SJCRH30 (cell line): Measurements from ENCODE around the gene MX1. TPM values are rescaled to one million over a fixed set of nuclear protein-coding genes. Genes with fewer than 3 reads are reported as not detected.

Experiments
- DNase-seq, 2 experiments: peaks; one replicate each; pipeline ENCODE4 v3.0.0-alpha.2; 2015 to 2020
- H3K27ac ChIP-seq: fragments of 250-450 bp; sonication (Bioruptor Pico); 2 replicates; pipeline ENCODE4 v1.5.1; 2020; ENCODE audit warnings: mild to moderate bottlenecking, moderate library complexity
- H3K27me3 ChIP-seq: fragments of 250-450 bp; sonication (Bioruptor Pico); 2 replicates; pipeline ENCODE4 v1.5.1; 2020; ENCODE audit warnings: mild to moderate bottlenecking, moderate library complexity
- H3K36me3 ChIP-seq: fragments of 250-450 bp; sonication (Bioruptor Pico); 2 replicates; pipeline ENCODE4 v1.5.1; 2020; ENCODE audit warnings: mild to moderate bottlenecking, moderate library complexity
- H3K4me1 ChIP-seq: fragments of 250-450 bp; sonication (Bioruptor Pico); 2 replicates; pipeline ENCODE4 v1.5.1; 2020; ENCODE audit warnings: mild to moderate bottlenecking, moderate library complexity
- H3K4me3 ChIP-seq: fragments of 250-450 bp; sonication (Bioruptor Pico); 2 replicates; pipeline ENCODE4 v1.5.1; 2020; ENCODE audit warnings: mild to moderate bottlenecking, moderate library complexity
- H3K9me3 ChIP-seq: fragments of 250-450 bp; sonication (Bioruptor Pico); replicated peaks from 2 replicates; pipeline ENCODE4 v1.5.1; 2020; ENCODE audit warnings: mild to moderate bottlenecking, moderate library complexity
- total RNA-seq: library from RNA; depleted of rRNA; stranded (reverse); fragments of >200 nt; shearing (Covaris generic); gene quantifications from 2 replicates; pipeline ENCODE4 v1.2.3, GENCODE V29; 2014

Gene MX1
- total RNA-seq, 1 experiment from 2014 or later = not detected

DNA sequence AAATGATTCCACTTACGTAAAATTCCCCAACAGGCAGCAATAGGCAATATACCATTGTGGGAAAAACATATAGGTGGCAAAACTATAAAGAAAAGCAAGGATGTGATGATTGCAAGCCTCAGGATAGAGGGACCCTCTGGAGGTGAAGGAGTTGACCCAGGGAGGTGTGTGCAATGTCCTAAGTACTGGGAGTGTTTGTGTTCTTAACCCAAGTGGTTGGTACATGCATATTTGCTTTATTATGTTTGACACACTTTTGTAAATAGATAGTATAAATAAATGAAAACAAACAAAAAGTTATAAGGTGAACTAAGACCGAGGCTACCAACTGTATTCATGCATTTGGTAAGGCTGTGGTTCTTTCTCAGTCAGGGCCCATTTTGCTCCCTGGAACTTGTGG is 7.5 kb downstream of the MX1 start:
- H3K4me3 ChIP-seq = no peak overlapping the region
- no peak for DNase-seq
- no peaks in the 10 kb centered on the region for H3K9me3 ChIP-seq
- H3K27ac ChIP-seq = no peak overlapping the region
- peaks cover 4% of the 10 kb centered on the region; the same call in 1 of the 2 replicates for H3K27me3 ChIP-seq
- H3K36me3 ChIP-seq = no peaks in the 10 kb centered on the region
- no peaks in the 10 kb centered on the region for H3K4me1 ChIP-seq

GRCh38 chr21:41435706-41436105 is 9.7 kb downstream of the MX1 start:
- no peak for DNase-seq
- Histone ChIP-seq H3K9me3 (no peaks in the 10 kb centered on the region), H3K4me1 (no peaks in the 10 kb centered on the region), H3K27ac (no peak overlapping the region), H3K4me3 (no peak overlapping the region), H3K36me3 (no peaks in the 10 kb centered on the region), H3K27me3 (peaks cover 4% of the 10 kb centered on the region; the same call in 1 of the 2 replicates)

DNA sequence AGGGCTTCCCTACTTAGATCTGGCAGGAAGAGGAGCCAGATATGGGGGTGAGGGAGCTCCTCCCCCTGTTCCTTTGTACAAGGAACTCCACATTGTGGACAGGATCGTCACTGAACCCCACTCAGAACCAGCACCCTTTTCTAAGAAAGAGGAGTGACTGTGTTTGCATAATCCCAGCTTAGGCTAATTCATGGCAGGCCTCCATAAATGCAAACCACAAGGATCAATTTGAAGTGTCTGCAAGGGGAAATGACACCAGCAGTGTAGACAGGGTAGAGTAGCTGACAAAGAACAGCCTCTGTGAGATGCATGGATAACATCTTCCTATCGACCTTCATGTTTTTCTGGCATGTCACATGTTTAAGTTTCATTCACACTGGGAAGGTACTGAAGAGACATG is 11.7 kb downstream of the MX1 start:
- H3K27me3 ChIP-seq = peaks cover 4% of the 10 kb centered on the region; the same call in 1 of the 2 replicates
- no peaks in the 10 kb centered on the region for H3K9me3 ChIP-seq
- no peaks in the 10 kb centered on the region for H3K36me3 ChIP-seq
- no peaks in the 10 kb centered on the region for H3K4me1 ChIP-seq
- no peak overlapping the region for H3K27ac ChIP-seq
- DNase-seq = no peak
- no peak overlapping the region for H3K4me3 ChIP-seq

- DNase-seq = no peak
- no peaks in the 10 kb centered on the region for H3K9me3 ChIP-seq
- no peak overlapping the region for H3K4me3 ChIP-seq
- no peaks in the 10 kb centered on the region for H3K4me1 ChIP-seq
- no peaks in the 10 kb centered on the region for H3K36me3 ChIP-seq
- peaks cover 4% of the 10 kb centered on the region; the same call in 1 of the 2 replicates for H3K27me3 ChIP-seq
- no peak overlapping the region for H3K27ac ChIP-seq
Observed at GRCh38 chr21:41438425-41439113, 12.5 kb downstream of the MX1 start.

DNA sequence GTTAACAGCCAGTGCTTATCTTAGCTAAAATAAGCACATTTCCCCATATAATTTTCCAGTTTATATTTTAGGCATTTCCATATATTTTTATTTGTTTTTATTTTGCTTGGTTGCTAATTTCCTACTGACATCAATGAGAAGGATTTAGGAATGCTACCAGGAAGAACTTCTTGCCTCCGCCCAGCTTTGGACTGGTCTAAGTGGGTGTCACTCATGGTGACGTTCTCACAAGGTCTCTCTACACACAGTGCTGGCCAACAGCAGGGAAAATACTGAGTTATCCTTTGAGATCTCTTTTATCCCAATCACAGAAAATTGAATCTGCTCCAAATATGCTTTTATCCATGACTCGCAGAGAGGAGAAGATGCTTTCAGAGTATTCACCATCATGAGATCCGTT is 13.2 kb downstream of the MX1 start:
- peaks cover 4% of the 10 kb centered on the region; the same call in 1 of the 2 replicates for H3K27me3 ChIP-seq
- H3K36me3 ChIP-seq = no peaks in the 10 kb centered on the region
- no peaks in the 10 kb centered on the region for H3K9me3 ChIP-seq
- H3K27ac ChIP-seq = no peak overlapping the region
- no peak overlapping the region for H3K4me3 ChIP-seq
- DNase-seq = no peak
- H3K4me1 ChIP-seq = no peaks in the 10 kb centered on the region

- Histone ChIP-seq H3K27me3 (peaks cover 4% of the 10 kb centered on the region; the same call in 1 of the 2 replicates), H3K36me3 (no peaks in the 10 kb centered on the region), H3K9me3 (no peaks in the 10 kb centered on the region), H3K4me1 (0 out of 2 replicates have a peak, but pooled peaks cover 3% of the 10 kb centered on the region), H3K4me3 (no peak overlapping the region), H3K27ac (no peak overlapping the region)
- no peak for DNase-seq
Observed at GRCh38 chr21:41441546-41441945, 15.5 kb downstream of the MX1 start.

DNA sequence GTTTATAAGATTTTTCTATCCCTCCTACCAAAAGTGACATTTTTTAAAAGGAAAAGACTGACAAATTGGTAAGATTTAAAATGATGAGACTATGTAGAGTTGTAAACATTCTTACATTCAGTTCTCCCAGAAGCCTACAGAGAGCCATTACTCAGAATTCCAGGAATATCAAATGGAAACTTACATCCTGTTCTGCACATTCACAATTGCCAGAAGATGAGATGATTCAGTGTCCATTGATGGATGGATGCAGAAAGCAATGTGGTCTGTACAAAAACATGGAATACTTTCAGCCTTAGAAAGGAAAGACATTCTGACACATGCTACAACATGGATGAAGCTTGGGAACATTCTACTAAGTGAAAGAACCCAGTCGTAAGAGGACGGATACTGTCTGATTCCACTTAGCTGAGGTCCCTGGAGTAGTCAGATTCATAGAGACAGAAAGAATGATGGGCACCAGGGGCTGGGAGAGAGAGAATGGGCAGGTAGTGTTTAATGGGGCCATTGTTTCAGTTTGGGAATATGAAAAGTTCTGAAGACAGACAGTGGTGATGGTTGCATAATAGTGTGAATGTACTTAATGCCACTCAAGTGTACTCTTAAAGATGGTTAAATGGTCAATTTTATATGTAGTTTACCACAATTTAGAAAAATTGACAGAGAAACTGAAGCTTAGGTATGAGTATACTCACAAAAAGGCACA is 16.6 kb downstream of the MX1 start:
- Histone ChIP-seq H3K27ac (no peak overlapping the region), H3K36me3 (no peaks in the 10 kb centered on the region), H3K27me3 (peaks cover 4% of the 10 kb centered on the region; the same call in 1 of the 2 replicates), H3K9me3 (no peaks in the 10 kb centered on the region), H3K4me3 (no peak overlapping the region), H3K4me1 (0 out of 2 replicates have a peak, but pooled peaks cover 6% of the 10 kb centered on the region)
- no peak for DNase-seq

- Histone ChIP-seq H3K36me3 (no peaks in the 10 kb centered on the region), H3K27me3 (no peaks in the 10 kb centered on the region), H3K27ac (no peak overlapping the region), H3K9me3 (no peaks in the 10 kb centered on the region), H3K4me3 (no peak overlapping the region), H3K4me1 (0 out of 2 replicates have a peak, but pooled peaks cover 6% of the 10 kb centered on the region)
- no peak for DNase-seq
Observed at GRCh38 chr21:41443562-41443961, 17.5 kb downstream of the MX1 start.

DNA sequence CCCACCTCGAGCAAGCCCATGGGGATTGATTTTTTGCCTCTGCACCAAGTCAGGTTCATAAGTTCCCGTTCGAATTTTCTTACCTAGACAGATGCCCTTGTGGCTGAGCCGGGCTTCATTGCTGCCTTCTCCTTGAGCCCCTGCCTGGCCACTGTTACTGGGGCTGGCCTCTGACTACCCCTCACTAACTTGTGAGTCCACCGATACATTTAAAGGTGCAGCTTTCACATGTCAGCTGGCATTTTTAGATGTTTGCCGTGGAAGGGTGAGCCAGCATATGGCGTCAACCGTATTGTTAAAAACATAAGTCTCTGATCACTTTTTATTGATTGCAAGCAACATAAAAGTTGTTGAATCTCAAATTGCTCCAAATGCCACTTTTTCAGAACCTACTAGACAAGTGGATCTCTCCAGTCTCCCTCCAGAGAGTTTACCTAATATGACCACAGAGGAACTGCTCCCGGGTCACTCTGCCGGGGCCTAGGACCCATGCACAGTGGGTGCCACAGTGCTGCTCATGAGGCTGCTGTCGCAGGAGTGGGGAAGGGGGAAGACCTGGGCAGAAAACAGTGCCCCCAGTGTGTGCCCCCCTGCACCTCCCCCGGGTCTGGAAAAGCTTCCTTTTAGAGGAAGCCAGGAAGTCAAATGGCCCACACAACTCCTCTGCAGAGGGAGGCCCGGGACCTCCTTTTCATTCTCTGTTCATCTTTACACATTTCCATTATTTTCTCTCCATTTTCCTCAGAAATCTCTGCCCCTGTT is 18.8 kb downstream of the MX1 start:
- Histone ChIP-seq H3K4me3 (no peak overlapping the region), H3K27me3 (no peaks in the 10 kb centered on the region), H3K9me3 (no peaks in the 10 kb centered on the region), H3K36me3 (no peaks in the 10 kb centered on the region), H3K4me1 (0 out of 2 replicates have a peak, but pooled peaks cover 6% of the 10 kb centered on the region), H3K27ac (no peak overlapping the region)
- no peak for DNase-seq

DNA sequence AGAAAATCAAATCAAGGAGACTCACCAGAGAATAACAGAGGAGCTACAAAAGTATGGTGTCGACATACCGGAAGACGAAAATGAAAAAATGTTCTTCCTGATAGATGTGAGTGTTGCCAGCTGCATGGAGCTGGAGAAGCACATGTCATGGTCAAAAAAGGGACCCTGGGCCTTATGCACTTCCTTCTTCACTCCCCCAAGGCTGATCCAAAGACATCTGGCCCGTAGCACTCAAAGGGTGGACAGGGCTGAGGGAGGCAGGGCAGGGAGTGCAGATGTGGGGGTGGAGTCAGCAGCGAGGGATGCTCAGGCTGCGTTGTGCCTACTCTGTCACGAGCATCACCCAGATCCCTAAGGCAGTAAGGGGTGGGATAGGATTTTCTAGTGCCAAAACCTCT is 19.4 kb downstream of the MX1 start:
- no peak overlapping the region for H3K27ac ChIP-seq
- H3K9me3 ChIP-seq = no peaks in the 10 kb centered on the region
- no peak overlapping the region for H3K4me3 ChIP-seq
- no peaks in the 10 kb centered on the region for H3K36me3 ChIP-seq
- H3K27me3 ChIP-seq = no peaks in the 10 kb centered on the region
- no peak for DNase-seq
- 0 out of 2 replicates have a peak, but pooled peaks cover 6% of the 10 kb centered on the region for H3K4me1 ChIP-seq

GRCh38 chr21:41446586-41446985 is 20.5 kb downstream of the MX1 start:
- Histone ChIP-seq H3K9me3 (no peaks in the 10 kb centered on the region), H3K27me3 (no peaks in the 10 kb centered on the region), H3K27ac (no peak overlapping the region), H3K36me3 (no peaks in the 10 kb centered on the region), H3K4me3 (no peak overlapping the region), H3K4me1 (0 out of 2 replicates have a peak, but pooled peaks cover 6% of the 10 kb centered on the region)
- DNase-seq = peak; percentile 7 to 23

GRCh38 chr21:41447356-41447755 is 21.3 kb downstream of the MX1 start:
- H3K27ac ChIP-seq = no peak overlapping the region
- H3K9me3 ChIP-seq = no peaks in the 10 kb centered on the region
- H3K4me1 ChIP-seq = 0 out of 2 replicates have a peak, but pooled peaks cover 6% of the 10 kb centered on the region
- no peak overlapping the region for H3K4me3 ChIP-seq
- H3K27me3 ChIP-seq = no peaks in the 10 kb centered on the region
- no peak for DNase-seq
- no peaks in the 10 kb centered on the region for H3K36me3 ChIP-seq

- Histone ChIP-seq H3K4me1 (0 out of 2 replicates have a peak, but pooled peaks cover 6% of the 10 kb centered on the region), H3K9me3 (no peaks in the 10 kb centered on the region), H3K27me3 (no peaks in the 10 kb centered on the region), H3K4me3 (no peak overlapping the region), H3K36me3 (no peaks in the 10 kb centered on the region), H3K27ac (no peak overlapping the region)
- DNase-seq = no peak
Observed at GRCh38 chr21:41449613-41450012, 23.6 kb downstream of the MX1 start.

DNA sequence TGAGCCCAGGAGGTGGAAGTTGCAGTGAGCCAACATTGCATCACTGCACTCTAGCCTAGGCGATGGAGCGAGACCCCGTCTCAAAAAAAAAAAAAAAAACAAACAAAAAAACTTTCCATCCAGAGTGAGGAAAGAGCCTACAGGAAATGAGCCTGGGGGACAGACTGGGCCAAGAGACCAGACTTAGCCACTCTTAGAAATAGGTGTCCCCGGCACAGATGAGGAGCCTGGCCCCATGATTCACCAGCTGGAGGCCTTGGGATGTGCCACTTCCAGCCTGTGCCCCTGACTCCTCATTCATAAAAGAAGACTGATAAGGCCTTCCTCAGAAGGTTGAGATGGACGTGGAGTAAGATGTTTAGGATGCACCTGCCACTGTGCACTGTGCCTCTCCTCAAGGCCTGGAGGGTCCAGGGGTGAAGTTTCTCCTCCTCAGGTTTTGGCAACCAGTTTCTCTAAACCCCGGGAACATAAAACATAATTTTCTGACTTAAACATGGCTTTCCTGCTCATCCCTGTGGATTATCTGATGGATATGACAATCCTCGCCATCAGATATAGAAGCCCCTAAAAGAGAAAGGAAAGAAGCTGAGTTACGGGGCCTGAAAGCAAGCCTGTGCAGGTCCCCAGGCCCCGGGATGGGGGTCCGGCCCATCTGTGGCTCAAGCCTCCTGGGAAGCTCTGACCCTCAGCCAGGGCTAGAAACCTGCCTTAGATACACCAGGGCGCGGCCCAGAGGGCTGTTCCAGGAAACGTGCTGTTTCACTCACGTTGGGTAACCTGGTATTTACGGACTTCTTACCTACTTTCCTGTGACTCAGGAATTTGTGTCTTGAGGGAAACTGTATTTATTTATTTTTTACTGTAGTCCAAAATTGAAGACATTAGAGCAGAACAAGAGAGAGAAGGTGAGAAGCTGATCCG is 26.0 kb downstream of the MX1 start:
- Histone ChIP-seq H3K36me3 (no peaks in the 10 kb centered on the region), H3K27me3 (no peaks in the 10 kb centered on the region), H3K4me1 (no peaks in the 10 kb centered on the region), H3K9me3 (no peaks in the 10 kb centered on the region), H3K4me3 (no peak overlapping the region), H3K27ac (no peak overlapping the region)
- no peak for DNase-seq
